ENCODE data around the gene ARHGAP27. TPM values are rescaled to one million over a fixed set of nuclear protein-coding genes. Genes with fewer than 3 reads are reported as not detected.

ARHGAP27 gene
- polyA plus RNA-seq, 1 donor (not counting 4 experiments of a cell fraction or from before 2014, with no cell fraction given), result 14.4 TPM

DNA sequence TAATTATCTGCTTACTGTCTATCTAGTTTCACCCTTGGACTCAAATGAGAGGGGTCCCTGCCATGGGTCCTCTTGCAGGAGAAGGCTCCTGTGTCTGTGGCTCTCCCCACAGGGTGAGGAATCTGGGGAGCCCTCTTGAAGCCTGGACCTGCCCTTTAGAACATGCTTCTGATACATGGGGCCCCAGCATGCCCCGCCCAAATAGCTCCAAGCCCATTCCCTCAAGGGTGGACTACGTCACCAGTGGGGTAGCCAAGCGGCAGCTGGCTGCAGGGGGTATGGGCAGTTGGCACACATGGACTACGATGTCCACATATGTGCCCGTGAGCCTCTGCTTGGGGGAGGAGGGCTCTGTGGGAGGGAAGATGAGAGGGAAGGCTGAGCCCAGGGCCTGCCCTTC is 39.3 kb downstream of the ARHGAP27 start:
- Histone ChIP-seq H3K4me1 (ENCODE audit: control insufficient read depth, extremely low read depth, insufficient read depth, low read length) (no peaks in the 10 kb centered on the region), H3K4me3 (ENCODE audit: control insufficient read depth in 2 of 3, extremely low read depth in 1 of 3, insufficient read depth in 2 of 3, low read depth in 1 of 3, low read length in 3 of 3) (no peak overlapping the region), H3K27me3 (ENCODE audit: control insufficient read depth, extremely low read depth, insufficient read depth, low read length) (peaks cover 10% of the 10 kb centered on the region), H3K36me3 (ENCODE audit: control insufficient read depth in 2 of 2, extremely low read depth in 1 of 2, insufficient read depth in 2 of 2, low read length in 2 of 2) (peaks cover 12 to 20% of the 10 kb centered on the region in 2 experiments), H3K9ac (ENCODE audit: control insufficient read depth, extremely low read depth, insufficient read depth, low read length) (no peak overlapping the region), H4K20me1 (ENCODE audit: control insufficient read depth, extremely low read depth, insufficient read depth, low read length) (no peaks in the 10 kb centered on the region), H3K27ac (ENCODE audit: control insufficient read depth, insufficient read depth, low read length) (no peak overlapping the region), H3K9me1 (ENCODE audit: control insufficient read depth, extremely low read depth, insufficient read depth, low read length) (no peaks in the 10 kb centered on the region), H3K79me2 (ENCODE audit: control insufficient read depth, insufficient read depth, low read length) (no peaks in the 10 kb centered on the region), H3K4me2 (ENCODE audit: control insufficient read depth, extremely low read depth, insufficient read depth, low read depth, low read length) (no peak overlapping the region), H3K9me3 (ENCODE audit: control insufficient read depth, low read depth, low read length) (no peaks in the 10 kb centered on the region), H2AFZ (ENCODE audit: control insufficient read depth, low read length) (no peak overlapping the region)
- dilution Hi-C loops (cut with MboI; ENCODE audit: extremely low pct_ligation_motif_present, low sequenced_read_pairs), result no loop called here
- FAIRE-seq (no peak), DNase-seq (ENCODE audit: low read depth, low spot score) (no peak)
- TF ChIP-seq, protein P1, sequence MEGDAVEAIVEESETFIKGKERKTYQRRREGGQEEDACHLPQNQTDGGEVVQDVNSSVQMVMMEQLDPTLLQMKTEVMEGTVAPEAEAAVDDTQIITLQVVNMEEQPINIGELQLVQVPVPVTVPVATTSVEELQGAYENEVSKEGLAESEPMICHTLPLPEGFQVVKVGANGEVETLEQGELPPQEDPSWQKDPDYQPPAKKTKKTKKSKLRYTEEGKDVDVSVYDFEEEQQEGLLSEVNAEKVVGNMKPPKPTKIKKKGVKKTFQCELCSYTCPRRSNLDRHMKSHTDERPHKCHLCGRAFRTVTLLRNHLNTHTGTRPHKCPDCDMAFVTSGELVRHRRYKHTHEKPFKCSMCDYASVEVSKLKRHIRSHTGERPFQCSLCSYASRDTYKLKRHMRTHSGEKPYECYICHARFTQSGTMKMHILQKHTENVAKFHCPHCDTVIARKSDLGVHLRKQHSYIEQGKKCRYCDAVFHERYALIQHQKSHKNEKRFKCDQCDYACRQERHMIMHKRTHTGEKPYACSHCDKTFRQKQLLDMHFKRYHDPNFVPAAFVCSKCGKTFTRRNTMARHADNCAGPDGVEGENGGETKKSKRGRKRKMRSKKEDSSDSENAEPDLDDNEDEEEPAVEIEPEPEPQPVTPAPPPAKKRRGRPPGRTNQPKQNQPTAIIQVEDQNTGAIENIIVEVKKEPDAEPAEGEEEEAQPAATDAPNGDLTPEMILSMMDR (optimal IDR thresholded peaks at IDR 0.05 in 1 of 3, IDR thresholded peaks at IDR 0.05 in 1 of 3, conservative IDR thresholded peaks at IDR 0.05 in 1 of 3; ENCODE audit: extremely low read depth in 1 of 3, insufficient read depth in 2 of 3, low read length in 3 of 3), result no peak
- no peak for TF ChIP-seq EZH2 (IDR thresholded peaks at IDR 0.05; ENCODE audit: low read length)

DNA sequence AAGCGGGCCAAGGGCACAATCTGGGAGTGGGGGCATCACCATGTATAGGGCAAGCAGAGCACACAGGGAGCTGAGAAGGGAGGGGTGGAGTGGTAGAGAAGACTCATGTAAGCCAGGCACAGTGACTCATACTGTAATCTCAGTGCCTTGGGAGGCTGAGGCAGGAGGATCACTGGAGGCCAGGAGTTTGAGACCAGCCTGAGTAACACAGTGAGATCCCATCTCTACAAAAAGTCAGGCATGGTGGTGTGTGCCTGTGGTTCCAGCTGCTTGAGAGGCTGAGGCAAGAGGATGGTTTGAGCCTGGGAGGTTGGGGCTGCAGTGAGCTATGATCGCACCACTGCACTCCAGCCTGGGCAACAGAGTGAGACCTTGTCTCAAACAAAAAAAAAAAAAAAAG is 40.8 kb downstream of the ARHGAP27 start:
- no peaks in the 10 kb centered on the region for H3K9me3 ChIP-seq (ENCODE audit: control insufficient read depth, low read depth, low read length)
- no peaks in the 10 kb centered on the region for H3K4me1 ChIP-seq (ENCODE audit: control insufficient read depth, extremely low read depth, insufficient read depth, low read length)
- dilution Hi-C loops (cut with MboI; ENCODE audit: extremely low pct_ligation_motif_present, low sequenced_read_pairs), result no loop called here
- H3K79me2 ChIP-seq (ENCODE audit: control insufficient read depth, insufficient read depth, low read length), result no peaks in the 10 kb centered on the region
- no peak overlapping the region for H2AFZ ChIP-seq (ENCODE audit: control insufficient read depth, low read length)
- peaks cover 9 to 15% of the 10 kb centered on the region in 2 experiments for H3K36me3 ChIP-seq (ENCODE audit: control insufficient read depth in 2 of 2, extremely low read depth in 1 of 2, insufficient read depth in 2 of 2, low read length in 2 of 2)
- H3K4me3 ChIP-seq (ENCODE audit: control insufficient read depth in 2 of 3, extremely low read depth in 1 of 3, insufficient read depth in 2 of 3, low read depth in 1 of 3, low read length in 3 of 3), result no peak overlapping the region
- H3K9me1 ChIP-seq (ENCODE audit: control insufficient read depth, extremely low read depth, insufficient read depth, low read length), result no peaks in the 10 kb centered on the region
- DNase-seq (ENCODE audit: low read depth, low spot score), result no peak
- H3K27ac ChIP-seq (ENCODE audit: control insufficient read depth, insufficient read depth, low read length), result no peak overlapping the region
- H3K9ac ChIP-seq (ENCODE audit: control insufficient read depth, extremely low read depth, insufficient read depth, low read length), result no peak overlapping the region
- H3K4me2 ChIP-seq (ENCODE audit: control insufficient read depth, extremely low read depth, insufficient read depth, low read depth, low read length), result no peak overlapping the region
- TF ChIP-seq EZH2 (IDR thresholded peaks at IDR 0.05; ENCODE audit: low read length), result no peak
- TF ChIP-seq, protein P1 (optimal IDR thresholded peaks at IDR 0.05 in 1 of 3, IDR thresholded peaks at IDR 0.05 in 1 of 3, conservative IDR thresholded peaks at IDR 0.05 in 1 of 3; ENCODE audit: extremely low read depth in 1 of 3, insufficient read depth in 2 of 3, low read length in 3 of 3), result no peak
- no peak for FAIRE-seq
- peaks cover 10% of the 10 kb centered on the region for H3K27me3 ChIP-seq (ENCODE audit: control insufficient read depth, extremely low read depth, insufficient read depth, low read length)
- H4K20me1 ChIP-seq (ENCODE audit: control insufficient read depth, extremely low read depth, insufficient read depth, low read length), result no peaks in the 10 kb centered on the region
